A549 (cell line): ENCODE measurements around the gene NIP7.

ENCODE experiments used
- BHLHE40 ChIP-seq: IDR thresholded peaks from 2 replicates; pipeline ENCODE4 v1.6.1; 2012; ENCODE audit warnings: low read depth, low read length, inconsistent platforms
- CTCF ChIP-seq: fragments of >200 bp; sonication (Bioruptor Twin); formaldehyde crosslinking; IDR thresholded peaks from 3 replicates; pipeline ENCODE4 v1.5.1; 2016
- JUN ChIP-seq, 2 experiments: fragments of >200 bp; sonication (Bioruptor Twin); formaldehyde crosslinking; IDR thresholded peaks; 2 replicates in 1 of 2; 3 replicates in 1 of 2; pipeline ENCODE4 v1.6.1; 2016 to 2017
- MAX ChIP-seq: IDR thresholded peaks from 2 replicates; pipeline ENCODE4 v1.6.1; 2012
- MAZ ChIP-seq: fragments of 150-350 bp; IDR thresholded peaks from 2 replicates; pipeline ENCODE4 v1.6.1; 2014; ENCODE audit warnings: antibody characterized with exemption, low read depth, low read length, borderline replicate concordance
- POLR2A ChIP-seq: IDR thresholded peaks from 2 replicates; pipeline ENCODE4 v1.6.1; 2012; ENCODE audit warnings: mild to moderate bottlenecking, low read length
- USF2 ChIP-seq: fragments of 450-650 bp; IDR thresholded peaks from 2 replicates; pipeline ENCODE4 v1.6.1; 2014; ENCODE audit warnings: antibody characterized with exemption

- TF ChIP-seq MAX (no peak), BHLHE40 (no peak), CTCF (no peak), JUN (IDR thresholded peaks at IDR 0.05) (no peak), MAZ (no peak), POLR2A (no peak), USF2 (no peak)
Measured at GRCh38 chr16:69349536-69349935, 10.0 kb downstream of the NIP7 start.
